ENCODE results near the gene TMTC1. TPM values are rescaled to one million over a fixed set of nuclear protein-coding genes. Genes with fewer than 3 reads are reported as not detected.

The TMTC1 gene
- polyA plus RNA-seq, 1 donor (not counting 4 experiments of a cell fraction or from before 2014, with no cell fraction given) = 3.7 TPM

DNA sequence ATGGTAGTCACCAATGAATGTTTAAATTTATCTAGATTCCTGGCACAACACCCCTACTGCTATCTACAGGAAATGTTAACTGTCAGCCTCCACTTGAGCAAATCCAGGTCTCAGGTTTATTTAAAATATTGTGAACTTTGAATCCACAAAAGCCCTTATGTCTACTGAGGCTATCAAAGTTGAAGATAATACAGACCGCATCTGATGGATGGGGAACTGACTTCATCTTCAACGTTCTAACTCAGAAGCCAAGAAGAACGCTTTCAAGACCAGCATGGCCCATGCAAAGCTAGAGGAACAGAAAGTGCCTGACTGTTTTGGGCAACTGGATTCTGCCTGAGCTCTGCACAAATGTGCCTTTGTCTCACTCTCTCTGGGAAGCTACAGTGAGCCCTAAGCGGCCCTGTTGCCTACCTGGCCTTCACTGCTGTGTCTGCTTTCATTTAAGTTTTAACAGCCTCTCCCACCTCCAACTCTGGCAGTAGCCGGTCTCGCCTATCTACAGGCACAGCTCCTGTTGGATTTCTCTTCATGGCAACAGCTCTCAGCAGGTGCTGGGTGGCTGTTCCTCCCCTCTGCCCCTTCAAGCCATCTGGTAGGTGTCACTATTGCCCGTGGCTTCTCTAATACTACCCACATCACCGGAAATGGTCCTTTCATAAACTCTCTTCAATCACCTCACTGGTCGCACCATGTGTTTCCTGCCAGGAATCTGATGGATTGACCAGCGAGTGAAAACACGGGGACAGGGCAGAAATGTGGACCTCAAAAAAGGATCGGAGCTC, 174.1 kb downstream of the TMTC1 start:
- FAIRE-seq = no peak
- H3K79me2 ChIP-seq (ENCODE audit: control insufficient read depth, insufficient read depth, low read length) = no peaks in the 10 kb centered on the region
- H3K9me3 ChIP-seq (ENCODE audit: control insufficient read depth, low read depth, low read length) = no peaks in the 10 kb centered on the region
- H3K4me3 ChIP-seq (ENCODE audit: control insufficient read depth in 2 of 3, extremely low read depth in 1 of 3, insufficient read depth in 2 of 3, low read depth in 1 of 3, low read length in 3 of 3) = no peak overlapping the region
- no peaks in the 10 kb centered on the region for H3K4me1 ChIP-seq (ENCODE audit: control insufficient read depth, extremely low read depth, insufficient read depth, low read length)
- H2AFZ ChIP-seq (ENCODE audit: control insufficient read depth, low read length) = no peak overlapping the region
- H3K27ac ChIP-seq (ENCODE audit: control insufficient read depth, insufficient read depth, low read length) = no peak overlapping the region
- H3K4me2 ChIP-seq (ENCODE audit: control insufficient read depth, extremely low read depth, insufficient read depth, low read depth, low read length) = no peak overlapping the region
- DNase-seq (ENCODE audit: low read depth, low spot score) = no peak
- H3K27me3 ChIP-seq (ENCODE audit: control insufficient read depth, extremely low read depth, insufficient read depth, low read length) = no peaks in the 10 kb centered on the region
- no peaks in the 10 kb centered on the region for H3K36me3 ChIP-seq (ENCODE audit: control insufficient read depth in 2 of 2, extremely low read depth in 1 of 2, insufficient read depth in 2 of 2, low read length in 2 of 2)
- H3K9ac ChIP-seq (ENCODE audit: control insufficient read depth, extremely low read depth, insufficient read depth, low read length) = no peak overlapping the region
- TF ChIP-seq EZH2 (IDR thresholded peaks at IDR 0.05; ENCODE audit: low read length) = no peak
- TF ChIP-seq, protein P1, sequence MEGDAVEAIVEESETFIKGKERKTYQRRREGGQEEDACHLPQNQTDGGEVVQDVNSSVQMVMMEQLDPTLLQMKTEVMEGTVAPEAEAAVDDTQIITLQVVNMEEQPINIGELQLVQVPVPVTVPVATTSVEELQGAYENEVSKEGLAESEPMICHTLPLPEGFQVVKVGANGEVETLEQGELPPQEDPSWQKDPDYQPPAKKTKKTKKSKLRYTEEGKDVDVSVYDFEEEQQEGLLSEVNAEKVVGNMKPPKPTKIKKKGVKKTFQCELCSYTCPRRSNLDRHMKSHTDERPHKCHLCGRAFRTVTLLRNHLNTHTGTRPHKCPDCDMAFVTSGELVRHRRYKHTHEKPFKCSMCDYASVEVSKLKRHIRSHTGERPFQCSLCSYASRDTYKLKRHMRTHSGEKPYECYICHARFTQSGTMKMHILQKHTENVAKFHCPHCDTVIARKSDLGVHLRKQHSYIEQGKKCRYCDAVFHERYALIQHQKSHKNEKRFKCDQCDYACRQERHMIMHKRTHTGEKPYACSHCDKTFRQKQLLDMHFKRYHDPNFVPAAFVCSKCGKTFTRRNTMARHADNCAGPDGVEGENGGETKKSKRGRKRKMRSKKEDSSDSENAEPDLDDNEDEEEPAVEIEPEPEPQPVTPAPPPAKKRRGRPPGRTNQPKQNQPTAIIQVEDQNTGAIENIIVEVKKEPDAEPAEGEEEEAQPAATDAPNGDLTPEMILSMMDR (optimal IDR thresholded peaks at IDR 0.05 in 1 of 3, IDR thresholded peaks at IDR 0.05 in 1 of 3, conservative IDR thresholded peaks at IDR 0.05 in 1 of 3; ENCODE audit: extremely low read depth in 1 of 3, insufficient read depth in 2 of 3, low read length in 3 of 3) = no peak
- dilution Hi-C loops (cut with MboI; ENCODE audit: extremely low pct_ligation_motif_present, low sequenced_read_pairs) = no loop called here
- H3K9me1 ChIP-seq (ENCODE audit: control insufficient read depth, extremely low read depth, insufficient read depth, low read length) = no peaks in the 10 kb centered on the region
- no peaks in the 10 kb centered on the region for H4K20me1 ChIP-seq (ENCODE audit: control insufficient read depth, extremely low read depth, insufficient read depth, low read length)

DNA sequence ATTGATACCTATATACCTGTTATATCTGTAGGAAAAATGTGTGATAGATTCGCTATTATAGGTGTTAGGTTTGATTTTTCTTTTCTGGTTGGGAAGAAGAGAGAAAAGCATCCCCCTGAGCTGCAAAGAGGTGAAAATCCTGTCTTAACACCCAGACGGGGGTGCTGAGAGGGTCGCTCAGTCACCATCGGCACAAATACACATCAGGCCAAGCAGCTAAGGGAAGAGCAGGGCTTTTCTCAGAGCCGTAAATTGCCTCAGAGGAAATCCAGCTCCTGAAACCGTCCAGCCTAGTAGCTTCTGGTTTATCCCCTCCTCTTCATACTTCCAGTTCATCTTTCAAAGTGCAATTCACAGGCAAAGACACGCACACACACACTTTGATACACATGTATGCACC, 175.2 kb downstream of the TMTC1 start:
- no peak for FAIRE-seq
- Histone ChIP-seq H3K36me3 (ENCODE audit: control insufficient read depth in 2 of 2, extremely low read depth in 1 of 2, insufficient read depth in 2 of 2, low read length in 2 of 2) (no peaks in the 10 kb centered on the region), H4K20me1 (ENCODE audit: control insufficient read depth, extremely low read depth, insufficient read depth, low read length) (no peaks in the 10 kb centered on the region), H3K9me3 (ENCODE audit: control insufficient read depth, low read depth, low read length) (no peaks in the 10 kb centered on the region), H3K9ac (ENCODE audit: control insufficient read depth, extremely low read depth, insufficient read depth, low read length) (no peak overlapping the region), H3K79me2 (ENCODE audit: control insufficient read depth, insufficient read depth, low read length) (no peaks in the 10 kb centered on the region), H3K4me1 (ENCODE audit: control insufficient read depth, extremely low read depth, insufficient read depth, low read length) (no peaks in the 10 kb centered on the region), H3K4me2 (ENCODE audit: control insufficient read depth, extremely low read depth, insufficient read depth, low read depth, low read length) (no peak overlapping the region), H3K9me1 (ENCODE audit: control insufficient read depth, extremely low read depth, insufficient read depth, low read length) (no peaks in the 10 kb centered on the region), H2AFZ (ENCODE audit: control insufficient read depth, low read length) (no peak overlapping the region), H3K4me3 (ENCODE audit: control insufficient read depth in 2 of 3, extremely low read depth in 1 of 3, insufficient read depth in 2 of 3, low read depth in 1 of 3, low read length in 3 of 3) (no peak overlapping the region), H3K27ac (ENCODE audit: control insufficient read depth, insufficient read depth, low read length) (no peak overlapping the region), H3K27me3 (ENCODE audit: control insufficient read depth, extremely low read depth, insufficient read depth, low read length) (no peaks in the 10 kb centered on the region)
- TF ChIP-seq, protein P1 (optimal IDR thresholded peaks at IDR 0.05 in 1 of 3, IDR thresholded peaks at IDR 0.05 in 1 of 3, conservative IDR thresholded peaks at IDR 0.05 in 1 of 3; ENCODE audit: extremely low read depth in 1 of 3, insufficient read depth in 2 of 3, low read length in 3 of 3) = no peak
- no peak for TF ChIP-seq EZH2 (IDR thresholded peaks at IDR 0.05; ENCODE audit: low read length)
- DNase-seq (ENCODE audit: low read depth, low spot score) = no peak
- dilution Hi-C loops (cut with MboI; ENCODE audit: extremely low pct_ligation_motif_present, low sequenced_read_pairs) = no loop called here
